K562 (cell line): ENCODE measurements around the gene GCGR. TPM values are rescaled to one million over a fixed set of nuclear protein-coding genes. Genes with fewer than 3 reads are reported as not detected.

ENCODE experiments used
- ATAC-seq: fragments of 200-7000 bp; cut with Tn5 transposase; 3 replicates; pipeline ENCODE4 v1.9.1; 2020; ENCODE audit warnings: moderate library complexity
- BruUV-seq: library from RNA; stranded (reverse); fragments of 400-500 nt; replicated peaks from 2 replicates; lab custom pipeline; 2021; lab: Mats Ljungman, UMichigan
- CTCF ChIA-PET: fragments of 300-600 bp; formaldehyde crosslinking; extraction: SDS; loops from one replicate; lab custom pipeline; 2021; ENCODE audit warnings: low intra/inter-chr PET ratio; lab: Yijun Ruan, JAX
- POLR2A ChIA-PET: fragments of 300-600, 350-650 bp; sonication (Branson Sonifier 250); formaldehyde crosslinking; extraction: SDS; loops from one replicate; lab custom pipeline; 2021; ENCODE audit warnings: antibody characterized with exemption, inconsistent platforms; lab: Yijun Ruan, JAX
- DNase-seq, 4 experiments: peaks; one replicate each; pipeline versions ENCODE4 v3.0.0 to v3.0.0-alpha.2; 2011 to 2018; ENCODE audit warnings: low spot score in 3 of 4, mixed read lengths in 3 of 4; ENCODE audit errors: extremely low read depth in 1 of 4
- FAIRE-seq: peaks from 2 replicates; lab custom pipeline; 2011; peaks lifted over from hg19 to GRCh38; lab: Jason Lieb, UNC
- H2AFZ ChIP-seq: 2 replicates; pipeline ENCODE4 v1.6.0; 2011; ENCODE audit warnings: low read depth, low read length, control low read depth, inconsistent platforms
- H3K27ac ChIP-seq: fragments of 200-600 bp; 3 replicates; pipeline ENCODE4 v1.8.0; 2011; ENCODE audit warnings: low read depth, mild to moderate bottlenecking, control low read depth, inconsistent platforms, low read length, moderate library complexity, mixed read lengths; ENCODE audit errors: extremely low read depth
- H3K27me3 ChIP-seq, 2 experiments: fragments of 300-600 bp in 1 of 2; 2 replicates in 1 of 2; 3 replicates in 1 of 2; pipeline versions ENCODE4 v1.6.0 to v1.8.0; 2011; ENCODE audit warnings: inconsistent platforms in 2 of 2, low read length in 2 of 2, mild to moderate bottlenecking in 1 of 2, mixed read lengths in 1 of 2, moderate library complexity in 1 of 2; ENCODE audit not compliant: control insufficient read depth in 2 of 2, insufficient read depth in 2 of 2
- H3K36me3 ChIP-seq: fragments of 300-600 bp; 3 replicates; pipeline ENCODE4 v1.8.0; 2011; ENCODE audit warnings: mild to moderate bottlenecking, low read length, inconsistent platforms; ENCODE audit not compliant: control insufficient read depth, insufficient read depth
- H3K4me1 ChIP-seq, 2 experiments: fragments of 200-600 bp in 1 of 2; replicated peaks in 1 of 2; 2 replicates in 1 of 2; 3 replicates in 1 of 2; pipeline versions ENCODE4 v1.5.1 to v1.8.0; 2011; ENCODE audit warnings: inconsistent platforms in 2 of 2, low read length in 2 of 2, mild to moderate bottlenecking in 1 of 2, mixed read lengths in 1 of 2, moderate library complexity in 1 of 2; ENCODE audit not compliant: control insufficient read depth in 2 of 2, insufficient read depth in 2 of 2
- H3K4me2 ChIP-seq: 2 replicates; pipeline ENCODE4 v1.6.1; 2011; ENCODE audit warnings: low read length, control low read depth, inconsistent platforms, mixed read lengths; ENCODE audit not compliant: insufficient read depth
- H3K4me3 ChIP-seq: fragments of 200-600 bp; sonication (generic), shearing (Covaris generic); 2 replicates; pipeline ENCODE4 v1.5.1; 2016; ENCODE audit warnings: control low read depth, inconsistent platforms
- H3K79me2 ChIP-seq: fragments of 200-600 bp; 3 replicates; pipeline ENCODE4 v1.8.0; 2011; ENCODE audit warnings: low read length, inconsistent platforms; ENCODE audit not compliant: control insufficient read depth, insufficient read depth
- H3K9ac ChIP-seq, 2 experiments: 2 replicates each; pipeline versions ENCODE4 v1.6.0 to v1.6.1; 2011; ENCODE audit warnings: low read depth in 2 of 2, low read length in 2 of 2, control low read depth in 1 of 2, inconsistent platforms in 1 of 2, mild to moderate bottlenecking in 1 of 2, mixed read lengths in 1 of 2; ENCODE audit not compliant: insufficient read depth in 1 of 2
- H3K9me1 ChIP-seq: one replicate; pipeline ENCODE4 v1.6.0; 2011; ENCODE audit warnings: inconsistent platforms, mild to moderate bottlenecking, low read length, moderate library complexity; ENCODE audit not compliant: control insufficient read depth, insufficient read depth
- H3K9me3 ChIP-seq: replicated peaks from 2 replicates; pipeline ENCODE4 v1.5.1; 2011; ENCODE audit warnings: low read depth, low read length, inconsistent platforms; ENCODE audit not compliant: control insufficient read depth, insufficient read depth
- H4K20me1 ChIP-seq: replicated peaks from 2 replicates; pipeline ENCODE4 v1.6.1; 2011; ENCODE audit warnings: low read length, inconsistent platforms, mixed read lengths; ENCODE audit not compliant: control insufficient read depth, insufficient read depth
- CBFA2T2 ChIP-seq: fragments of 450-650 bp; conservative IDR thresholded peaks from 2 replicates; pipeline ENCODE4 v1.6.1; 2017; ENCODE audit warnings: mild to moderate bottlenecking
- CCAR2 ChIP-seq: fragments of 200-400 bp; formaldehyde crosslinking; IDR thresholded peaks from 2 replicates; pipeline ENCODE4 v1.6.1; 2017; ENCODE audit warnings: mild to moderate bottlenecking, low read depth, low read length
- ESRRB ChIP-seq: fragments of 250-450 bp; sonication (Bioruptor Pico); IDR thresholded peaks from 2 replicates; pipeline ENCODE4 v1.5.0; 2020; ENCODE audit warnings: mild to moderate bottlenecking, moderate library complexity, borderline replicate concordance
- JUNB ChIP-seq: fragments of 450-650 bp; formaldehyde crosslinking; conservative IDR thresholded peaks from 2 replicates; pipeline ENCODE4 v1.4.0; 2020; ENCODE audit warnings: mild to moderate bottlenecking
- MCM2 ChIP-seq: fragments of 450-650 bp; IDR thresholded peaks from 2 replicates; pipeline ENCODE4 v1.6.1; 2017; ENCODE audit warnings: low read depth, mild to moderate bottlenecking
- NFXL1 ChIP-seq: fragments of 450-650 bp; formaldehyde crosslinking; IDR thresholded peaks from 2 replicates; pipeline ENCODE4 v1.4.0; 2021; ENCODE audit warnings: mild to moderate bottlenecking
- SNRNP70 ChIP-seq: fragments of 200-400 bp; formaldehyde crosslinking; optimal IDR thresholded peaks from 2 replicates; pipeline ENCODE3; 2017; ENCODE audit warnings: low read depth, low read length
- STAT5A ChIP-seq: IDR thresholded peaks from 2 replicates; pipeline ENCODE4 v1.6.1; 2012; ENCODE audit warnings: low read length, inconsistent platforms, borderline replicate concordance
- TAF9B ChIP-seq: fragments of 450-650 bp; IDR thresholded peaks from 2 replicates; pipeline ENCODE4 v1.6.1; 2018; ENCODE audit warnings: mild to moderate bottlenecking; ENCODE audit not compliant: partially characterized antibody
- ZKSCAN1 ChIP-seq: fragments of 150-350 bp; IDR thresholded peaks from 2 replicates; pipeline ENCODE4 v1.6.1; 2016; ENCODE audit warnings: low read depth, low read length
- ZNF184 ChIP-seq: sonication (generic); formaldehyde crosslinking; IDR thresholded peaks from 2 replicates; pipeline ENCODE4 v1.5.0; 2020; ENCODE audit warnings: missing genetic modification reagents
- ZNF668 ChIP-seq: fragments of 250-450 bp; sonication (Bioruptor Pico); IDR thresholded peaks from 2 replicates; pipeline ENCODE4 v1.8.0; 2022; ENCODE audit warnings: mild to moderate bottlenecking, inconsistent platforms
- WGBS: fragments of 100-300 bp; shearing (Covaris generic); methylation state at CpG from one replicate; pipeline ENCODE4 v1.1.6; 2016; ENCODE audit warnings: low coverage, mixed read lengths; ENCODE audit not compliant: insufficient coverage; ENCODE audit errors: missing lambda C conversion rate; 5-methylcytosine and 5-hydroxymethylcytosine counted together
- in situ Hi-C: fragments of 300-500 bp; cut with MboI; formaldehyde crosslinking; loops from 4 replicates; pipeline ENCODE4 v1.15.0; 2018; ENCODE audit warnings: inconsistent platforms, mixed read lengths
- intact Hi-C: fragments of 100-400 bp; cut with micrococcal nuclease; formaldehyde crosslinking; loops from 2 replicates; pipeline ENCODE4 v1.14.2; 2022
- polyA plus RNA-seq, 8 experiments: library from polyadenylated mRNA; depleted of rRNA in 4 of 8; stranded (reverse) in 5 of 8; unstranded in 3 of 8; fragments of >200 nt; fragmentation: Nextera tagmentation in 2 of 8; fragmentation: Illumina TruSeq in 1 of 8; extraction: Ambion mirVana in 2 of 8; extraction: Trizol in 1 of 8; gene quantifications; 2 replicates each; pipeline versions ENCODE4 v1.2.1 to v1.2.3, GENCODE V29; 2011 to 2014; ENCODE audit warnings: inconsistent platforms in 1 of 8, missing spikeins in 1 of 8
- total RNA-seq, 7 experiments: library from RNA; depleted of rRNA in 6 of 7; stranded (reverse); fragments of >200 nt in 6 of 7; fragmentation: Illumina TruSeq in 2 of 7; extraction: Trizol in 2 of 7; gene quantifications; 2 replicates each; pipeline versions ENCODE4 v1.2.1 to v1.2.3, GENCODE V29; 2011 to 2021; ENCODE audit warnings: low replicate concordance in 1 of 7
- TF ChIP-seq, protein P1 (sequence below): fragments of 450-650 bp; IDR thresholded peaks from 2 replicates; pipeline ENCODE4 v1.6.1; 2017; ENCODE audit warnings: mild to moderate bottlenecking, moderate library complexity
- TF ChIP-seq, protein P2 (sequence below), 2 experiments: fragments of 250-450 bp in 1 of 2; fragments of 450-650 bp in 1 of 2; sonication (Bioruptor Pico) in 1 of 2; IDR thresholded peaks; 2 replicates each; pipeline versions ENCODE4 v1.6.1 to v1.8.0; 2016 to 2021; ENCODE audit warnings: mild to moderate bottlenecking in 2 of 2, moderate library complexity in 2 of 2, missing compliant biosample characterization in 1 of 2, missing genetic modification characterization in 1 of 2
- TF ChIP-seq, protein P3 (sequence below), 2 experiments: fragments of 450-650 bp in 1 of 2; IDR thresholded peaks; 2 replicates each; pipeline ENCODE4 v1.6.1; 2011 to 2017; ENCODE audit warnings: low read depth in 2 of 2, antibody characterized with exemption in 1 of 2, borderline replicate concordance in 1 of 2, low read length in 1 of 2, mild to moderate bottlenecking in 1 of 2, mixed read lengths in 1 of 2; ENCODE audit not compliant: control insufficient read depth in 1 of 2

Gene GCGR
- total and polyA plus RNA-seq, 9 of the 15 experiments (the other 6 are each of a cell fraction or from before 2014, with no cell fraction given), result not detected

DNA sequence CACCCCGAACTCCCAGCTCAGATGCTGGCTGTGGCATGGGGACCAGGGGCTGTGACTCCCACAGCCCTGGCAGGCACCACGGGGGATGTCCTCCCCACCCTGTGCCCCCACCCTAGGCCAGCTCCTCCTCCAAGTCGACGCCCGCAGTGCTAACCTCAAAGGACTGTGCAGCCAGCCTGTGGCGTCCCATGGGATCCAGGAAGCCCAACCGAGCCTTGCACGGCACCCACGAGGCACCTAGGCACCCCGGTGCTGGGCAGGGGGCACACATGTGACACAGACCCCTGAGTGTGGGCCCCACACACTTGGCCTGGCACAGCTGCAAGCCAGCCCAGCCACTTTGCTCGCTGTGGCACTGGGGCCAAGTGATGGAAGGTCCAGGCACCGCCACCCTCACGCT lies 3.9 kb downstream of the GCGR start:
- no peak overlapping the region for H2AFZ ChIP-seq
- POLR2A ChIA-PET, result interaction anchor here (0.5 to 1.8 kb wide), 7 partner anchors 7 to 243 kb away, joined by 3 to 6 read pairs (median 4); no protein-coding TSS in a partner anchor
- 7% methylated on average over 12 of the region's 13 CpGs for WGBS
- peaks cover 14% of the 10 kb centered on the region for H4K20me1 ChIP-seq
- H3K4me1 ChIP-seq, result peaks cover 0 to 90% of the 10 kb centered on the region in 2 experiments; a peak in 3 of 5 replicates
- no peak for ATAC-seq
- in situ Hi-C loops (loop anchor here (5.0 kb wide), 1 partner anchor 71 kb away; no protein-coding TSS in a partner anchor), intact Hi-C loops (no loop called here)
- no peak overlapping the region for H3K27ac ChIP-seq
- peak overlapping the region in 1 of 2 experiments; percentile 79; a peak in 1 of 4 replicates for H3K9ac ChIP-seq
- H3K9me3 ChIP-seq, result no peaks in the 10 kb centered on the region
- no peak overlapping the region for H3K4me2 ChIP-seq
- TF ChIP-seq STAT5A (no peak), CCAR2 (no peak), CBFA2T2 (no peak), TAF9B (no peak), ESRRB (CRISPR knock-in tag) (no peak), ZNF184 (CRISPR knock-in tag) (no peak), ZNF668 (no peak), MCM2 (no peak), NFXL1 (CRISPR knock-in tag) (no peak), ZKSCAN1 (no peak), SNRNP70 (no peak), JUNB (CRISPR knock-in tag) (no peak)
- TF ChIP-seq, protein P1, sequence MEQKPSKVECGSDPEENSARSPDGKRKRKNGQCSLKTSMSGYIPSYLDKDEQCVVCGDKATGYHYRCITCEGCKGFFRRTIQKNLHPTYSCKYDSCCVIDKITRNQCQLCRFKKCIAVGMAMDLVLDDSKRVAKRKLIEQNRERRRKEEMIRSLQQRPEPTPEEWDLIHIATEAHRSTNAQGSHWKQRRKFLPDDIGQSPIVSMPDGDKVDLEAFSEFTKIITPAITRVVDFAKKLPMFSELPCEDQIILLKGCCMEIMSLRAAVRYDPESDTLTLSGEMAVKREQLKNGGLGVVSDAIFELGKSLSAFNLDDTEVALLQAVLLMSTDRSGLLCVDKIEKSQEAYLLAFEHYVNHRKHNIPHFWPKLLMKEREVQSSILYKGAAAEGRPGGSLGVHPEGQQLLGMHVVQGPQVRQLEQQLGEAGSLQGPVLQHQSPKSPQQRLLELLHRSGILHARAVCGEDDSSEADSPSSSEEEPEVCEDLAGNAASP, result no peak
- TF ChIP-seq, protein P2, sequence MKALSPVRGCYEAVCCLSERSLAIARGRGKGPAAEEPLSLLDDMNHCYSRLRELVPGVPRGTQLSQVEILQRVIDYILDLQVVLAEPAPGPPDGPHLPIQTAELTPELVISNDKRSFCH (CRISPR knock-in tag; IDR thresholded peaks at IDR 0.05), result no peak
- TF ChIP-seq, protein P2 (tag; IDR thresholded peaks at IDR 0.05), result no peak
- TF ChIP-seq, protein P3, sequence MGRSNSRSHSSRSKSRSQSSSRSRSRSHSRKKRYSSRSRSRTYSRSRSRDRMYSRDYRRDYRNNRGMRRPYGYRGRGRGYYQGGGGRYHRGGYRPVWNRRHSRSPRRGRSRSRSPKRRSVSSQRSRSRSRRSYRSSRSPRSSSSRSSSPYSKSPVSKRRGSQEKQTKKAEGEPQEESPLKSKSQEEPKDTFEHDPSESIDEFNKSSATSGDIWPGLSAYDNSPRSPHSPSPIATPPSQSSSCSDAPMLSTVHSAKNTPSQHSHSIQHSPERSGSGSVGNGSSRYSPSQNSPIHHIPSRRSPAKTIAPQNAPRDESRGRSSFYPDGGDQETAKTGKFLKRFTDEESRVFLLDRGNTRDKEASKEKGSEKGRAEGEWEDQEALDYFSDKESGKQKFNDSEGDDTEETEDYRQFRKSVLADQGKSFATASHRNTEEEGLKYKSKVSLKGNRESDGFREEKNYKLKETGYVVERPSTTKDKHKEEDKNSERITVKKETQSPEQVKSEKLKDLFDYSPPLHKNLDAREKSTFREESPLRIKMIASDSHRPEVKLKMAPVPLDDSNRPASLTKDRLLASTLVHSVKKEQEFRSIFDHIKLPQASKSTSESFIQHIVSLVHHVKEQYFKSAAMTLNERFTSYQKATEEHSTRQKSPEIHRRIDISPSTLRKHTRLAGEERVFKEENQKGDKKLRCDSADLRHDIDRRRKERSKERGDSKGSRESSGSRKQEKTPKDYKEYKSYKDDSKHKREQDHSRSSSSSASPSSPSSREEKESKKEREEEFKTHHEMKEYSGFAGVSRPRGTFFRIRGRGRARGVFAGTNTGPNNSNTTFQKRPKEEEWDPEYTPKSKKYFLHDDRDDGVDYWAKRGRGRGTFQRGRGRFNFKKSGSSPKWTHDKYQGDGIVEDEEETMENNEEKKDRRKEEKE (IDR thresholded peaks at IDR 0.05; ENCODE audit: borderline replicate concordance in 1 of 2, control insufficient read depth in 1 of 2, low read depth in 2 of 2, low read length in 1 of 2), result no peak
- BruUV-seq, result no TSS peak
- no peak for FAIRE-seq
- CTCF ChIA-PET, result no interaction called here
- no peak overlapping the region for H3K4me3 ChIP-seq
- no peaks in the 10 kb centered on the region for H3K79me2 ChIP-seq
- no peaks in the 10 kb centered on the region for H3K9me1 ChIP-seq
- peaks cover 25 to 83% of the 10 kb centered on the region in 2 experiments; a peak in 4 of 5 replicates for H3K27me3 ChIP-seq
- DNase-seq, result no peak
- H3K36me3 ChIP-seq, result no peaks in the 10 kb centered on the region
